Trophoblast cell (in vitro differentiated cells and primary cell): Measurements from ENCODE around the gene BICC1.
A peak's percentile ranks its signal among the peaks of the same experiment; 100 is the strongest.

ENCODE experiments used
- DNase-seq, 2 donors: peaks; one replicate each; pipeline ENCODE4 v3.0.0-alpha.2; 2016
- H2AFZ ChIP-seq: 2 replicates; pipeline ENCODE4 v1.6.1; 2013; ENCODE audit warnings: low read length, moderate library complexity, mild to moderate bottlenecking; ENCODE audit not compliant: insufficient read depth, poor library complexity
- H2AK5ac ChIP-seq: 2 replicates; pipeline ENCODE4 v1.6.1; 2013; ENCODE audit warnings: mild to moderate bottlenecking, low read length
- H2BK120ac ChIP-seq: 2 replicates; pipeline ENCODE4 v1.6.1; 2013; ENCODE audit warnings: low read length, mild to moderate bottlenecking, moderate library complexity; ENCODE audit not compliant: insufficient read depth, poor library complexity
- H2BK12ac ChIP-seq: 2 replicates; pipeline ENCODE4 v1.6.1; 2013; ENCODE audit warnings: mild to moderate bottlenecking, low read length, moderate library complexity
- H2BK5ac ChIP-seq: 2 replicates; pipeline ENCODE4 v1.6.1; 2013; ENCODE audit warnings: low read length, low read depth, moderate library complexity, mild to moderate bottlenecking; ENCODE audit not compliant: poor library complexity
- H3K14ac ChIP-seq: 2 replicates; pipeline ENCODE4 v1.6.1; 2013; ENCODE audit warnings: mild to moderate bottlenecking, low read length
- H3K18ac ChIP-seq: 2 replicates; pipeline ENCODE4 v1.6.1; 2013; ENCODE audit warnings: mild to moderate bottlenecking, low read length
- H3K23ac ChIP-seq: 2 replicates; pipeline ENCODE4 v1.6.1; 2013; ENCODE audit warnings: low read length
- H3K27ac ChIP-seq: 2 replicates; pipeline ENCODE4 v1.5.1; 2013; ENCODE audit warnings: low read depth, mild to moderate bottlenecking, inconsistent platforms, low read length, moderate library complexity
- H3K27me3 ChIP-seq: 2 replicates; pipeline ENCODE4 v1.6.1; 2013; ENCODE audit warnings: inconsistent platforms, mild to moderate bottlenecking, low read length, moderate library complexity; ENCODE audit not compliant: insufficient read depth
- H3K36me3 ChIP-seq, 2 experiments: 1 replicate in 1 of 2; 2 replicates in 1 of 2; pipeline ENCODE4 v1.6.1; 2013; ENCODE audit warnings: low read length in 2 of 2, mild to moderate bottlenecking in 2 of 2, moderate library complexity in 1 of 2; ENCODE audit not compliant: insufficient read depth in 2 of 2, control insufficient read depth in 1 of 2
- H3K4ac ChIP-seq: 2 replicates; pipeline ENCODE4 v1.6.1; 2013; ENCODE audit warnings: low read depth, mild to moderate bottlenecking, low read length, moderate library complexity
- H3K4me1 ChIP-seq, 2 experiments: 1 replicate in 1 of 2; 2 replicates in 1 of 2; pipeline ENCODE4 v1.6.1; 2013; ENCODE audit warnings: low read length in 2 of 2, mild to moderate bottlenecking in 2 of 2, moderate library complexity in 1 of 2; ENCODE audit not compliant: insufficient read depth in 2 of 2, control insufficient read depth in 1 of 2
- H3K4me2 ChIP-seq: 2 replicates; pipeline ENCODE4 v1.6.1; 2013; ENCODE audit warnings: inconsistent platforms, mild to moderate bottlenecking, low read length, moderate library complexity
- H3K4me3 ChIP-seq: 2 replicates; pipeline ENCODE4 v1.5.1; 2013; ENCODE audit warnings: mild to moderate bottlenecking, low read depth, low read length, inconsistent platforms
- H3K79me1 ChIP-seq: one replicate; pipeline ENCODE4 v1.6.1; 2013; ENCODE audit warnings: low read length
- H3K79me2 ChIP-seq: 2 replicates; pipeline ENCODE4 v1.6.1; 2013; ENCODE audit warnings: low read length, mild to moderate bottlenecking; ENCODE audit not compliant: control insufficient read depth, insufficient read depth, poor library complexity
- H3K9ac ChIP-seq: 2 replicates; pipeline ENCODE4 v1.6.1; 2013; ENCODE audit warnings: mild to moderate bottlenecking, low read length
- H3K9me3 ChIP-seq: 2 replicates; pipeline ENCODE4 v1.6.1; 2013; ENCODE audit warnings: low read depth, mild to moderate bottlenecking, control low read depth, inconsistent platforms, low read length; ENCODE audit not compliant: insufficient read depth
- H4K12ac ChIP-seq: 2 replicates; pipeline ENCODE4 v1.6.1; 2013; ENCODE audit warnings: low read depth, mild to moderate bottlenecking, low read length, moderate library complexity
- H4K8ac ChIP-seq: 2 replicates; pipeline ENCODE4 v1.6.1; 2013; ENCODE audit warnings: low read depth, mild to moderate bottlenecking, low read length, moderate library complexity
- H4K91ac ChIP-seq: one replicate; pipeline ENCODE4 v1.6.1; 2013; ENCODE audit warnings: low read depth, mild to moderate bottlenecking, low read length, moderate library complexity
- WGBS: extraction: QIAGEN DNeasy Blood & Tissue Kit; methylation state at CpG from one replicate; pipeline ENCODE4 v1.1.7; 2013; ENCODE audit warnings: missing lambda C conversion rate; ENCODE audit not compliant: insufficient read length, insufficient coverage; ENCODE audit errors: extremely low coverage; 5-methylcytosine and 5-hydroxymethylcytosine counted together

Gene BICC1

DNA sequence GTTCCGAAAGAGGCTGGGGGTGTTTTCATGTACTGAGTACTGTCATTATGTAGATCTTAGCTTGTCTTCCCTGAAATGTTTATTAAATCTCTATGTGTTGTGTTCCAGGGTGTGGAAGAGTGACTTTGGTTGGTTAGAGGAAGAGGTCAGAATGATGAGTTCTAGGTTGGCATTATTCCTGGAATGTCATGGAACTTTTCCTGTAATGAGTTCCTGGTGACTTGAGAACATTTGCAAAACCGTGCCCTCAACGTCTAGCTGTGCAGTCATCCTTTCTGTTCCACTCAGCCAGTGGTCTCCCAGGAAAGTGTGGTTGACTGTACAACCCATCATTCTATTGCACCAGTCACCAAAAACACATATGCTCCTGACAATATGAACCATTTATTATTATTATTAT lies 129.6 kb downstream of the BICC1 start:
- no peak overlapping the region for H3K23ac ChIP-seq
- H2BK12ac ChIP-seq = no peak overlapping the region
- H4K12ac ChIP-seq = no peak overlapping the region
- no peak overlapping the region for H4K8ac ChIP-seq
- no peaks in the 10 kb centered on the region for H3K36me3 ChIP-seq
- H3K18ac ChIP-seq = no peak overlapping the region
- H2AFZ ChIP-seq = no peak overlapping the region
- no peaks in the 10 kb centered on the region for H3K27me3 ChIP-seq
- no peak for DNase-seq
- no peak overlapping the region for H3K4ac ChIP-seq
- no peak overlapping the region for H3K27ac ChIP-seq
- no CpG with 5 or more reads among the region's 3 CpGs for WGBS
- H2AK5ac ChIP-seq = no peak overlapping the region
- H3K14ac ChIP-seq = no peak overlapping the region
- no peak overlapping the region for H2BK120ac ChIP-seq
- no peak overlapping the region for H2BK5ac ChIP-seq
- H3K4me3 ChIP-seq = no peak overlapping the region
- H4K91ac ChIP-seq = no peak overlapping the region
- no peak overlapping the region for H3K4me2 ChIP-seq
- H3K79me2 ChIP-seq = no peaks in the 10 kb centered on the region
- no peak overlapping the region for H3K9ac ChIP-seq
- no peaks in the 10 kb centered on the region for H3K79me1 ChIP-seq
- no peaks in the 10 kb centered on the region for H3K4me1 ChIP-seq
- no peaks in the 10 kb centered on the region for H3K9me3 ChIP-seq

GRCh38 chr10:58642916-58643428 lies 130.3 kb downstream of the BICC1 start:
- no peaks in the 10 kb centered on the region for H3K79me2 ChIP-seq
- H3K27me3 ChIP-seq = no peaks in the 10 kb centered on the region
- H3K4me1 ChIP-seq = no peaks in the 10 kb centered on the region
- no peak for DNase-seq
- no peak overlapping the region for H3K4ac ChIP-seq
- no peak overlapping the region for H4K8ac ChIP-seq
- H2AFZ ChIP-seq = no peak overlapping the region
- no peak overlapping the region for H2BK5ac ChIP-seq
- no peak overlapping the region for H3K4me3 ChIP-seq
- no peak overlapping the region for H2AK5ac ChIP-seq
- no peaks in the 10 kb centered on the region for H3K9me3 ChIP-seq
- H3K9ac ChIP-seq = no peak overlapping the region
- WGBS = no CpG with 5 or more reads among the region's 4 CpGs
- H3K23ac ChIP-seq = no peak overlapping the region
- H3K27ac ChIP-seq = no peak overlapping the region
- H3K36me3 ChIP-seq = no peaks in the 10 kb centered on the region
- H3K18ac ChIP-seq = no peak overlapping the region
- H3K14ac ChIP-seq = no peak overlapping the region
- no peak overlapping the region for H4K91ac ChIP-seq
- no peak overlapping the region for H2BK120ac ChIP-seq
- no peak overlapping the region for H4K12ac ChIP-seq
- H2BK12ac ChIP-seq = no peak overlapping the region
- no peak overlapping the region for H3K4me2 ChIP-seq
- no peaks in the 10 kb centered on the region for H3K79me1 ChIP-seq

DNA sequence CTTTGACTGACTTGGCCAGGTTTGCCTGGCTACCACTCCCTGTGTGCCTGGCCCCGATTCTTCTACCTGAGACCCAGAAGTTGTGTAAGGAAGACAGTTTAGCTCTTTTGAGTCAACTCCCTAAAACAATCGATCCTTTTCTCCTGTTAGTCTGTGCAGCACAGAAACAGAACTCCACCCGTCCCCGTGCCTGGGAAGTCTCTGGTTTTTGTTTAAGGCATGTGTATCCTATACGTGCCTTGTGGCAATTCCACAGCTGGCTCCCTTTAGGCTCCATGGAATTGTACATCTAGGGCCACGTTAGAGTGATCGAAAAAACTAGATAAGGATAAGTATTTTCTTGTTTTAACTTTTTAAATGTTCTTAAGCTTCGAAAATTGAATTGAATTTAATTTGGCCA lies 131.6 kb downstream of the BICC1 start:
- no peak overlapping the region for H3K27ac ChIP-seq
- no peak overlapping the region for H4K91ac ChIP-seq
- no peak overlapping the region for H3K23ac ChIP-seq
- no peak overlapping the region for H3K14ac ChIP-seq
- H3K4me2 ChIP-seq = no peak overlapping the region
- H4K8ac ChIP-seq = no peak overlapping the region
- no peak overlapping the region for H2BK120ac ChIP-seq
- no peak overlapping the region for H3K18ac ChIP-seq
- H3K79me2 ChIP-seq = no peaks in the 10 kb centered on the region
- H3K4me1 ChIP-seq = no peaks in the 10 kb centered on the region
- H2BK12ac ChIP-seq = no peak overlapping the region
- DNase-seq = no peak
- no peak overlapping the region for H4K12ac ChIP-seq
- no peaks in the 10 kb centered on the region for H3K27me3 ChIP-seq
- no peak overlapping the region for H3K4me3 ChIP-seq
- H3K9ac ChIP-seq = no peak overlapping the region
- no peak overlapping the region for H3K4ac ChIP-seq
- H3K36me3 ChIP-seq = no peaks in the 10 kb centered on the region
- H3K9me3 ChIP-seq = no peaks in the 10 kb centered on the region
- no peak overlapping the region for H2AK5ac ChIP-seq
- no CpG with 5 or more reads among the region's 8 CpGs for WGBS
- no peaks in the 10 kb centered on the region for H3K79me1 ChIP-seq
- H2AFZ ChIP-seq = no peak overlapping the region
- H2BK5ac ChIP-seq = no peak overlapping the region

GRCh38 chr10:58645416-58646146 lies 132.9 kb downstream of the BICC1 start:
- Histone ChIP-seq H3K18ac (no peak overlapping the region), H4K12ac (no peak overlapping the region), H2AFZ (no peak overlapping the region), H2BK5ac (no peak overlapping the region), H3K9ac (no peak overlapping the region), H2BK12ac (no peak overlapping the region), H2AK5ac (no peak overlapping the region), H3K4me1 (peaks cover 0 to 2% of the 10 kb centered on the region in 2 experiments), H4K91ac (no peak overlapping the region), H3K23ac (no peak overlapping the region), H3K14ac (no peak overlapping the region), H3K4me2 (no peak overlapping the region), H3K79me2 (no peaks in the 10 kb centered on the region), H3K79me1 (no peaks in the 10 kb centered on the region), H3K9me3 (no peaks in the 10 kb centered on the region), H3K4me3 (no peak overlapping the region), H3K4ac (no peak overlapping the region), H2BK120ac (no peak overlapping the region), H3K36me3 (no peaks in the 10 kb centered on the region), H3K27ac (no peak overlapping the region), H3K27me3 (no peaks in the 10 kb centered on the region), H4K8ac (no peak overlapping the region)
- peak; percentile 56 to 89 for DNase-seq
- WGBS = no CpG with 5 or more reads among the region's 8 CpGs
